ENCODE results near the gene CCND3. TPM values are rescaled to one million over a fixed set of nuclear protein-coding genes. Genes with fewer than 3 reads are reported as not detected.
A peak's percentile ranks its signal among the peaks of the same experiment; 100 is the strongest.

Gene CCND3
- total RNA-seq, 2 donors from 2014 or later, result 145 to 153 TPM

DNA sequence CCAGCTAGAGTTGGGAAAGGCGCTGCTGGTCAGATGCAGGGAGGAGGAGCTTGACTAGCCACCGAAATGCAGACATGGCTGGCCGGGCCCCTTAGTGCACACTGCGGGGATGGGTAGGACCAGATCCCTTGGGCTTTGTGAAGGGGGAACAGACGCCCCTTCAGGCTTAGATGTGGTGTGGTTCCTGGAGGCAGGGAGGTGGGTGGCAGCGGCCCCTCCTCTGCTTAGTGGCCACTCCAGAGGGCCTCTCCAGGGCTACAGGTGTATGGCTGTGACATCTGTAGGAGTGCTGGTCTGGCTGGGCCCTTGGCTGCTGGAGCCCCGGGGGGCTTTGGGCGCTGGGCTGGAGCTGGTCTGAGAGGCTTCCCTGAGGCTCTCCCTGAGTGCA lies 5.9 kb downstream of the CCND3 start:
- Histone ChIP-seq H3K4me3 (no peak overlapping the region), H3K27ac (no peak overlapping the region), H3K9me3 (no peaks in the 10 kb centered on the region), H3K36me3 (peaks cover 9 to 22% of the 10 kb centered on the region in 2 donors), H3K27me3 (replicated peaks; ENCODE audit: insufficient read depth) (no peaks in the 10 kb centered on the region), H3K4me1 (replicated peaks) (peaks cover 8% of the 10 kb centered on the region)
- 83% methylated on average over 8 of the region's 8 CpGs for WGBS
- no peak for DNase-seq (ENCODE audit: low spot score)
- intact Hi-C loops (cut with DNase I), result loop anchor here (5.0 kb wide), 1 partner anchor 153 kb away; the partner anchor contains the start of gene PRICKLE4
- no peak for TF ChIP-seq POLR2AphosphoS5 (IDR thresholded peaks at IDR 0.05)
- TF ChIP-seq, protein P1, sequence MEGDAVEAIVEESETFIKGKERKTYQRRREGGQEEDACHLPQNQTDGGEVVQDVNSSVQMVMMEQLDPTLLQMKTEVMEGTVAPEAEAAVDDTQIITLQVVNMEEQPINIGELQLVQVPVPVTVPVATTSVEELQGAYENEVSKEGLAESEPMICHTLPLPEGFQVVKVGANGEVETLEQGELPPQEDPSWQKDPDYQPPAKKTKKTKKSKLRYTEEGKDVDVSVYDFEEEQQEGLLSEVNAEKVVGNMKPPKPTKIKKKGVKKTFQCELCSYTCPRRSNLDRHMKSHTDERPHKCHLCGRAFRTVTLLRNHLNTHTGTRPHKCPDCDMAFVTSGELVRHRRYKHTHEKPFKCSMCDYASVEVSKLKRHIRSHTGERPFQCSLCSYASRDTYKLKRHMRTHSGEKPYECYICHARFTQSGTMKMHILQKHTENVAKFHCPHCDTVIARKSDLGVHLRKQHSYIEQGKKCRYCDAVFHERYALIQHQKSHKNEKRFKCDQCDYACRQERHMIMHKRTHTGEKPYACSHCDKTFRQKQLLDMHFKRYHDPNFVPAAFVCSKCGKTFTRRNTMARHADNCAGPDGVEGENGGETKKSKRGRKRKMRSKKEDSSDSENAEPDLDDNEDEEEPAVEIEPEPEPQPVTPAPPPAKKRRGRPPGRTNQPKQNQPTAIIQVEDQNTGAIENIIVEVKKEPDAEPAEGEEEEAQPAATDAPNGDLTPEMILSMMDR (IDR thresholded peaks at IDR 0.05), result no peak
- no peak for TF ChIP-seq POLR2A (IDR thresholded peaks at IDR 0.05)

DNA sequence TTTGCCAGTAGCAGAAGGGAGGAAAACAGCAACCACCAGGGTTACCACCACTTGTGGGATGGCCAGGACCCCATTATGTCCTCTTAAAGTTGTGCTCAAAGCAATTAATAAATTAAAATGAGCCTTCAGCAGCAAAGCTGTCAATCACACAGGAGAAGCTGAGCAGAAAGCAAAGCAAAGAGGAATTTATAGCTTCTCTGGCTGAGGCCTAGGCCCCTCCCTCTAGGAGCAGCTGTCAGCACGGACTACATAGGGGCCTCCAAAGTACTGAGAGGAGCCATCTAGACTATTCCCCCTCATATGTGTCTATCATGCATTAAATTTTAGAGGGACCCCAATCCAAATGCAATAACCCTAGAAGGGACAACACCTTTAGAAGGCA lies 6.4 kb downstream of the CCND3 start:
- H3K4me1 ChIP-seq (replicated peaks), result peaks cover 5% of the 10 kb centered on the region
- intact Hi-C loops (cut with DNase I), result loop anchor here (5.0 kb wide), 1 partner anchor 153 kb away; the partner anchor contains the start of gene PRICKLE4
- H3K27ac ChIP-seq, result peak overlapping the region in 1 of 2 donors; percentile 25
- H3K4me3 ChIP-seq, result no peak overlapping the region
- H3K9me3 ChIP-seq, result no peaks in the 10 kb centered on the region
- H3K36me3 ChIP-seq, result peaks cover 14 to 22% of the 10 kb centered on the region in 2 donors
- DNase-seq (ENCODE audit: low spot score), result no peak
- 41% methylated on average over 1 of the region's 1 CpG for WGBS
- no peaks in the 10 kb centered on the region for H3K27me3 ChIP-seq (replicated peaks; ENCODE audit: insufficient read depth)
- TF ChIP-seq POLR2AphosphoS5 (IDR thresholded peaks at IDR 0.05) (no peak), POLR2A (IDR thresholded peaks at IDR 0.05) (no peak)
- TF ChIP-seq, protein P1 (IDR thresholded peaks at IDR 0.05), result no peak

DNA sequence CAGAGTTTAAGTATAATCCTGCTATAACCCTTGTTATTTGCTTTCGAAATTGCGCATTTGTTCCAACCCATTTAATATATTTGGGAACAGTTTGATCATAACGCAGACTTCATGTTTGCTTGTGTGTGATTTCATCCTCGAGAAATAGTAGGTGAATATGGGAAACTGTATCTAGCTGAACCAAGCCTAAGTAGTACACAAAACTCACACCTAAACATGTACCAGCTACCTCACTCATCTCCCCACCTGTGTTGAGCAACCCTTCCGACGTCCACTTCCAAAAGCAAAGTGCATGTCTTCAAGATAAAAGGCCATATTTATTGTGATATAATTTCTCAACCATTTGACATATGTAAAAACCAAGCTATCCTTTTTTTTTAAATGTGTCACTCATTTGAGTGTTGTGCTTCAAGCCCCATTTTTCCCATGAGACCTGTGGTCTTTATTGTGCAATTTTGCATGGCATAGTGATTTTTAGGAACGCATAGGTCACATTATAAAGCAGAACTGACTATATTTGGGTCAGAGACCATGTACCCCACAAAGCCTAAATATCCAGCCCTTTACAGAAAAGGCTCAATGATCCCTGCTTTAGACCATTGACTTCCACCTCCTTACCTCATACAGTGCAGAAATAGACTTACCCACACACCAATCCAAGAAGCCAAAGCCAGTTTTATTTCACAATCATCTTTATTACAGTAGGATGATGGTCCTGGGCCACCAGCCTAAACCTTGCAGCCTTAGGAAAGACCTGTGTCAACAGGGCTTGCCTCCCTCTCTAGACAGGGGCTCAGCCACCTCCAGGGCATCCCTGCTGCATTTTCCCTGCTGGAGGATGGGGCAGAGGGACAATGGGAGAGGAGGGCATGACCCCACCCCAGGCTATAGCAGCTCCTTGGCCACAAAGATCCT lies 7.1 kb downstream of the CCND3 start:
- TF ChIP-seq POLR2AphosphoS5 (IDR thresholded peaks at IDR 0.05), result no peak
- no peak for TF ChIP-seq POLR2A (IDR thresholded peaks at IDR 0.05)
- TF ChIP-seq, protein P1 (IDR thresholded peaks at IDR 0.05), result no peak
- H3K9me3 ChIP-seq, result no peaks in the 10 kb centered on the region
- WGBS, result 63% methylated on average over 7 of the region's 7 CpGs
- H3K27ac ChIP-seq, result peak overlapping the region in 1 of 2 donors; percentile 25
- peaks cover 14 to 22% of the 10 kb centered on the region in 2 donors for H3K36me3 ChIP-seq
- intact Hi-C loops (cut with DNase I), result loop anchor here (5.0 kb wide), 1 partner anchor 152 kb away; the partner anchor contains the start of gene PRICKLE4
- H3K4me1 ChIP-seq (replicated peaks), result no peaks in the 10 kb centered on the region
- H3K4me3 ChIP-seq, result no peak overlapping the region
- DNase-seq (ENCODE audit: low spot score), result no peak
- no peaks in the 10 kb centered on the region for H3K27me3 ChIP-seq (replicated peaks; ENCODE audit: insufficient read depth)

DNA sequence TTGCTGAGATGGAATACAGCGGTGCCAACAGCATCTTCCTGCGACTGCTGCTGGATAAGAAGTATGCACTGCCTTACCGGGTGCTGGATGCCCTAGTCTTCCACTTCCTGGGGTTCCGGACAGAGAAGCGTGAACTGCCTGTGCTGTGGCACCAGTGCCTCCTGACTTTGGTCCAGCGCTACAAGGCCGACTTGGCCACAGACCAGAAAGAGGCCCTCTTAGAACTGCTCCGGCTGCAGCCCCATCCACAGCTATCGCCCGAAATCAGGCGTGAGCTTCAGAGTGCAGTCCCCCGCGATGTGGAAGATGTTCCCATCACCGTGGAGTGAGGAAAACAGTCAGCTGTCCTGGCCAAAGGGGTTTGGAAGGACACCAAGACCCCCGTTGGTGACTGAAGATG lies 9.2 kb downstream of the CCND3 start:
- DNase-seq (ENCODE audit: low spot score), result no peak
- intact Hi-C loops (cut with DNase I), result no loop called here
- 87% methylated on average over 15 of the region's 15 CpGs for WGBS
- Histone ChIP-seq H3K4me3 (no peak overlapping the region), H3K4me1 (replicated peaks) (no peaks in the 10 kb centered on the region), H3K9me3 (no peaks in the 10 kb centered on the region), H3K27ac (no peak overlapping the region), H3K27me3 (replicated peaks; ENCODE audit: insufficient read depth) (no peaks in the 10 kb centered on the region), H3K36me3 (peaks cover 14 to 26% of the 10 kb centered on the region in 2 donors)
- TF ChIP-seq POLR2A (IDR thresholded peaks at IDR 0.05) (no peak), POLR2AphosphoS5 (IDR thresholded peaks at IDR 0.05) (no peak)
- TF ChIP-seq, protein P1 (IDR thresholded peaks at IDR 0.05), result no peak

All from prostate gland (tissue), 2 donors.